Testis (tissue), 3 donors: Measurements from ENCODE around the gene LDLRAD4. TPM values are rescaled to one million over a fixed set of nuclear protein-coding genes. Genes with fewer than 3 reads are reported as not detected.

Experiments used
- DNase-seq: peaks from one replicate; pipeline ENCODE4 v3.0.0-alpha.2; 2019
- H3K27ac ChIP-seq, 2 donors: fragments of 200-600 bp; sonication (generic); one replicate each; pipeline ENCODE4 v1.5.1; 2019
- H3K27me3 ChIP-seq: fragments of 200-600 bp; sonication (generic); one replicate; pipeline ENCODE4 v1.5.1; 2019
- H3K36me3 ChIP-seq: fragments of 200-600 bp; sonication (generic); one replicate; pipeline ENCODE4 v1.5.1; 2017; ENCODE audit warnings: low read depth; ENCODE audit errors: missing control alignments
- H3K4me1 ChIP-seq: fragments of 200-600 bp; sonication (generic); one replicate; pipeline ENCODE4 v1.5.1; 2019
- H3K4me3 ChIP-seq, 2 donors: fragments of 200-600 bp; sonication (generic); one replicate each; pipeline ENCODE4 v1.5.1; 2017 to 2019
- H3K9me3 ChIP-seq: fragments of 200-600 bp; sonication (generic); one replicate; pipeline ENCODE4 v1.5.1; 2017
- CTCF ChIP-seq, 3 experiments: fragments of 450-650 bp in 2 of 3; fragments of 200-600 bp in 1 of 3; sonication (generic) in 1 of 3; IDR thresholded peaks; one replicate each; pipeline ENCODE4 v1.5.1; 2016 to 2019; ENCODE audit warnings: antibody characterized with exemption in 3 of 3, mild to moderate bottlenecking in 2 of 3, moderate library complexity in 1 of 3
- POLR2A ChIP-seq: fragments of 450-650 bp; IDR thresholded peaks from one replicate; pipeline ENCODE4 v1.6.1; 2017; ENCODE audit warnings: antibody characterized with exemption, mild to moderate bottlenecking, moderate library complexity
- WGBS, 2 donors: methylation state at CpG; one replicate each; pipeline ENCODE4 v1.1.5; 2018; 5-methylcytosine and 5-hydroxymethylcytosine counted together
- intact Hi-C: fragments of 100-400 bp; cut with DNase I; formaldehyde crosslinking; loops from one replicate; pipeline ENCODE4 v1.15.1; 2023; ENCODE audit warnings: low total_unique reads
- polyA plus RNA-seq: library from polyadenylated mRNA; stranded (reverse); fragments of 350-450 nt; fragmentation: Illumina TruSeq; extraction: RNeasy Lipid Tissue Mini Kit (QIAGEN cat#74804); gene quantifications from one replicate; pipeline ENCODE4 v1.2.3, GENCODE V29; 2014; ENCODE audit warnings: low read depth, low replicate concordance; ENCODE audit not compliant: insufficient read depth
- total RNA-seq, 2 donors: library from RNA; depleted of rRNA; stranded (reverse); fragments of >200 nt; gene quantifications; one replicate each; pipeline ENCODE4 v1.2.3, GENCODE V29; 2016

The LDLRAD4 gene
- total and polyA plus RNA-seq, 3 donors from 2014 or later = 22.0 to 42.2 (median 25.9) TPM

- H3K9me3 ChIP-seq = no peaks in the 10 kb centered on the region
- 97% methylated on average over 5 to 14 of the region's 14 CpGs for WGBS, 2 donors
- TF ChIP-seq CTCF (IDR thresholded peaks at IDR 0.05) = no peak
- TF ChIP-seq POLR2A = no peak
- no peak overlapping the region for H3K27ac ChIP-seq
- intact Hi-C loops = no loop called here
- no peaks in the 10 kb centered on the region for H3K27me3 ChIP-seq
- DNase-seq = no peak
- no peaks in the 10 kb centered on the region for H3K36me3 ChIP-seq
- no peaks in the 10 kb centered on the region for H3K4me1 ChIP-seq
- H3K4me3 ChIP-seq = no peak overlapping the region
These were observed 158.3 kb downstream of the LDLRAD4 start for GRCh38 chr18:13376841-13377351.

- TF ChIP-seq CTCF (IDR thresholded peaks at IDR 0.05) (no peak), POLR2A (no peak)
- 92 to 94% methylated on average over 8 of the region's 8 CpGs for WGBS, 2 donors
- intact Hi-C loops = no loop called here
- Histone ChIP-seq H3K4me3 (no peak overlapping the region), H3K9me3 (no peaks in the 10 kb centered on the region), H3K27me3 (no peaks in the 10 kb centered on the region), H3K4me1 (no peaks in the 10 kb centered on the region), H3K36me3 (no peaks in the 10 kb centered on the region), H3K27ac (no peak overlapping the region)
- no peak for DNase-seq
These were observed 158.9 kb downstream of the LDLRAD4 start for GRCh38 chr18:13377496-13377895.

GRCh38 chr18:13378150-13378549 is 159.6 kb downstream of the LDLRAD4 start:
- WGBS, 2 donors = 84 to 90% methylated on average over 9 of the region's 9 CpGs
- Histone ChIP-seq H3K27me3 (no peaks in the 10 kb centered on the region), H3K9me3 (no peaks in the 10 kb centered on the region), H3K27ac (no peak overlapping the region), H3K36me3 (no peaks in the 10 kb centered on the region), H3K4me3 (no peak overlapping the region), H3K4me1 (no peaks in the 10 kb centered on the region)
- TF ChIP-seq POLR2A = no peak
- no peak for TF ChIP-seq CTCF (IDR thresholded peaks at IDR 0.05)
- DNase-seq = no peak
- intact Hi-C loops = no loop called here

GRCh38 chr18:13379062-13379865 is 160.7 kb downstream of the LDLRAD4 start:
- Histone ChIP-seq H3K4me3 (no peak overlapping the region), H3K27me3 (no peaks in the 10 kb centered on the region), H3K4me1 (no peaks in the 10 kb centered on the region), H3K27ac (no peak overlapping the region), H3K9me3 (no peaks in the 10 kb centered on the region), H3K36me3 (no peaks in the 10 kb centered on the region)
- intact Hi-C loops = no loop called here
- DNase-seq = no peak
- TF ChIP-seq CTCF (IDR thresholded peaks at IDR 0.05) = no peak
- TF ChIP-seq POLR2A = no peak
- 68 to 75% methylated on average over 7 of the region's 7 CpGs for WGBS, 2 donors
